Type B pancreatic cell (in vitro differentiated cells): ENCODE results near the gene CDK6. TPM values are rescaled to one million over a fixed set of nuclear protein-coding genes. Genes with fewer than 3 reads are reported as not detected.

Source experiments
- DNase-seq: peaks from one replicate; pipeline ENCODE4 v3.0.0; 2021; ENCODE audit warnings: mixed read lengths; ENCODE audit not compliant: unreplicated experiment; ENCODE audit errors: extremely low spot score
- H3K27ac Mint-ChIP-seq: 2 replicates; pipeline ENCODE4 v1.8.0; 2021; ENCODE audit warnings: mild to moderate bottlenecking, mixed read lengths
- H3K27me3 Mint-ChIP-seq: 2 replicates; pipeline ENCODE4 v1.8.0; 2021; ENCODE audit warnings: mixed read lengths
- H3K36me3 Mint-ChIP-seq: 2 replicates; pipeline ENCODE4 v1.8.0; 2021; ENCODE audit warnings: mixed read lengths
- H3K4me1 Mint-ChIP-seq: one replicate; pipeline ENCODE4 v1.8.0; 2021; ENCODE audit warnings: mixed read lengths; ENCODE audit not compliant: unreplicated experiment
- H3K4me3 Mint-ChIP-seq: 2 replicates; pipeline ENCODE4 v1.8.0; 2021; ENCODE audit warnings: mild to moderate bottlenecking, mixed read lengths
- H3K9me3 Mint-ChIP-seq: 2 replicates; pipeline ENCODE4 v1.8.0; 2021; ENCODE audit warnings: mixed read lengths
- CTCF ChIP-seq: fragments of 200-600 bp; sonication (generic); conservative IDR thresholded peaks from 2 replicates; pipeline ENCODE4 v1.5.0; 2021; ENCODE audit warnings: antibody characterized with exemption, mild to moderate bottlenecking
- total RNA-seq: library from RNA; stranded (reverse); gene quantifications from 2 replicates; pipeline ENCODE4 v1.2.1, GENCODE V29; 2021; ENCODE audit warnings: low replicate concordance

The CDK6 gene
- total RNA-seq, 1 donor from 2014 or later = 68.5 TPM

GRCh38 chr7:92730808-92731207 lies 105.6 kb downstream of the CDK6 start:
- Mint-ChIP-seq H3K27me3 (no peaks in the 10 kb centered on the region), H3K36me3 (peaks cover 9% of the 10 kb centered on the region), H3K27ac (no peak overlapping the region), H3K4me3 (no peak overlapping the region), H3K4me1 (peaks cover 10% of the 10 kb centered on the region), H3K9me3 (no peaks in the 10 kb centered on the region)
- DNase-seq = no peak
- no peak for TF ChIP-seq CTCF

GRCh38 chr7:92729751-92730150 lies 106.6 kb downstream of the CDK6 start:
- no peak for DNase-seq
- H3K9me3 Mint-ChIP-seq = no peaks in the 10 kb centered on the region
- H3K4me1 Mint-ChIP-seq = peaks cover 10% of the 10 kb centered on the region
- no peak for TF ChIP-seq CTCF
- H3K36me3 Mint-ChIP-seq = peaks cover 17% of the 10 kb centered on the region
- no peak overlapping the region for H3K27ac Mint-ChIP-seq
- no peak overlapping the region for H3K4me3 Mint-ChIP-seq
- no peaks in the 10 kb centered on the region for H3K27me3 Mint-ChIP-seq

GRCh38 chr7:92729172-92729571 lies 107.2 kb downstream of the CDK6 start:
- H3K27ac Mint-ChIP-seq = no peak overlapping the region
- no peak for TF ChIP-seq CTCF
- H3K9me3 Mint-ChIP-seq = no peaks in the 10 kb centered on the region
- no peak for DNase-seq
- no peak overlapping the region for H3K4me3 Mint-ChIP-seq
- H3K4me1 Mint-ChIP-seq = peaks cover 12% of the 10 kb centered on the region
- H3K36me3 Mint-ChIP-seq = peaks cover 19% of the 10 kb centered on the region
- H3K27me3 Mint-ChIP-seq = no peaks in the 10 kb centered on the region

GRCh38 chr7:92727755-92728154 lies 108.6 kb downstream of the CDK6 start:
- H3K27me3 Mint-ChIP-seq = no peaks in the 10 kb centered on the region
- no peak overlapping the region for H3K4me3 Mint-ChIP-seq
- TF ChIP-seq CTCF = no peak
- peak overlapping the region; percentile 29 for H3K27ac Mint-ChIP-seq
- H3K9me3 Mint-ChIP-seq = no peaks in the 10 kb centered on the region
- H3K4me1 Mint-ChIP-seq = peaks cover 21% of the 10 kb centered on the region
- no peak for DNase-seq
- peaks cover 19% of the 10 kb centered on the region for H3K36me3 Mint-ChIP-seq

GRCh38 chr7:92725161-92725925 lies 111.0 kb downstream of the CDK6 start:
- H3K9me3 Mint-ChIP-seq = no peaks in the 10 kb centered on the region
- H3K36me3 Mint-ChIP-seq = peaks cover 19% of the 10 kb centered on the region
- H3K27me3 Mint-ChIP-seq = no peaks in the 10 kb centered on the region
- TF ChIP-seq CTCF = no peak
- H3K4me3 Mint-ChIP-seq = no peak overlapping the region
- no peak overlapping the region for H3K27ac Mint-ChIP-seq
- DNase-seq = no peak
- peaks cover 21% of the 10 kb centered on the region for H3K4me1 Mint-ChIP-seq
